ENCODE results near the gene CNTRL.
A peak's percentile ranks its signal among the peaks of the same experiment; 100 is the strongest.

CNTRL gene

DNA sequence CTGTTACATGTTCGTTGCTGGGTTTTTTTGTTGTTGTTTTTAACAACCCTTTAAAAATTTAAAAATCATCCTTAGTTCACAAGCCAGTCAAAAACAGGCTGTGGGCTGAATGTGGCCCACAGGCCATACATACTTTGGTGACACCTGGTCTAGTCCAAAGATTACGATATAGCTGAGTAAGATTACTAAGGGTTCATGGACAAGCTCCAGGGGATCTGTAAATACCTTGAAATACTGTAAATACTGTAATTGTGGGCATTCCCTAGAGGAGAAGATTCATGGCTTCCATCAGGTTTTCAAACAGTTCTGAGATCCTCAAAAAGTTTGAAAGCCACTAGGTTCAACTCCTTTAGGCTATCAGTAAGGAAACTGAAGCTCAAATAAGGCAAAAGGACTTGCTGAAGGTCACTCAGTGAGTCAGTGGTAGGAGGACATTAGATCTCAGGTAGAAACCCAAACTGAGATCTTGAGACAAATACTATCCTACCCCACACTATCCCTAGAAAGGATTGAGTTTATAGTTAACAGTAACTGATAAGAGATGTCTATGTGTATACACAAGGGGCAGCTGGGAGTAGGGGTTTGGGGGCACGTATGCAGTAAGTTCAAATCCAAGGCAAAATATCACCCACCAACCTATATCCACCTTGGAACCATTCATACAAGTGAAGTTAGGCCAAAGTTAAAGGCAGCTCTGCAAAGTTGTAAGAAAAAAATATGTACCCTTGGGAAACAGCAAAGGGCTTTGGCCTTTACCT is 109.1 kb downstream of the CNTRL start:
- DNase-seq = no peak

DNA sequence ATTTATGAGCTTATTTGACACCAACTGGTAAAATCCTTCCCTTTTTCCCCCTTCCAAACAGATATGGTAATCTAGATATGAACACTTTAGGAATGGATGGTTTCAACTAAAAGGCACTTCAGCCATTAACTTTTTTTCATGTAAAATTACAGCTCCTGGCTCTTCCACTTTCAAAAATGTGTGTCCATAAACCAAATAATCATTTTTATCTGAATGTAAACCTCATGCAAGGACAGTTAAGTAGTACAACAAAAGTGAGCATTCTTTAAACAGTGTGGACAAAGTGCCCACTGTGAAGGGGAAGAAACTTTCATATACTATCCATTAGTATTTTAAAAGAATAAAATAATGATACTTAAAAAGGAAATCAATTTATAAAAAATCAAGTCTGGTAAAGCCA is 109.7 kb downstream of the CNTRL start:
- DNase-seq = no peak

DNA sequence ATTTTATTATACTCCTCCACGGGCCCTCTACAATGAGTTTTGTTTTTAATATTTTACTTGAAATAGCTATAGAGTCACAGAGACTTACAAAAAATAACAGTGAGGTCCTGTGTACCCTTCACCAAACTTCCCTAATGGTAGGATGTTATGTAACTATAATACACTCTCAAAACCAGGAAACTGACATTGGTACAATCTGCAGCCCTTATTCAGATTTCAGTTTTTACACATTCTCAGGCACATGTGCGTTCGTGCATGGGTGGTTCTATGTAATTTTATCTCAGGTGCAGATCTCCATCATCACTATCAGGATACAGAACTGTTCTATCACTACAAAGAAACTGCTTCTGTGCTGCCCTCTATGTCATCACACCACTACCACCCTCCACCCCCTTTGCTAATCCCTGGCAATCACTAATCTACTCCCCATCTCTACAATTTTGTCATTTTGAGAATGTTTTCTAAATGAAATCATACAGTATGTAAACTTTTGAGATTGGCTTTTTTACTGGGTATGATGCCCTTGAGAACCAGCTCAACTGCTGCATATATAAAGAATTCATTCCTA is 110.5 kb downstream of the CNTRL start:
- no peak for DNase-seq

DNA sequence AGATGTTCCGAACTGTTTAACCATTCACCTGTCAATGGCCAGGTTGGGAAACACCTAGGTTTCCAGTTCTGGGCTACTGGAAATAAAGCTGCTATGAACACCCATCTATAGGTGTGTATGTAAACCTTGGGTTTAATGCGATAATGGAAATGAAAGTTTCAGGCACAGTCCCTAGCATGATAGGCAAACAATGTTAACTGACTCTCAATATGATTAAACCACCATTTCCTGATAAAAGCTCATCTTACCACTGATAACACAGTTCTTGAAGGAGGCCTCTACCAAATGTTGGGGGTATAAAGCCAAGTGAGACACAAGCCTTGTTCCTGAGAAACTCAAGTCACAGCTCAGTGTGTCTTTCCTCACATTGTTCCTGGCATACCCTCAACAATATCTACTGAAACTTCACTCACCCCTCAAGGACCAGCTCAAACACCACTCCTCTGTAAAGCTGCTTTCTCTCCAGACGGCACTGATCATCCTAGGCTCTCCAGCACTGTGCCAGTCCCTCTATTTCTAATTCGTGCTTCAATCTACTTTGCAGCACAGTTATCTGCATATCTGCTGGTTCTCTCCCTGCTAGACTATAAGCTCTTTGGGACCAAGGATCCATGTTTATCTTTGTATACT is 111.1 kb downstream of the CNTRL start:
- no peak for DNase-seq

DNA sequence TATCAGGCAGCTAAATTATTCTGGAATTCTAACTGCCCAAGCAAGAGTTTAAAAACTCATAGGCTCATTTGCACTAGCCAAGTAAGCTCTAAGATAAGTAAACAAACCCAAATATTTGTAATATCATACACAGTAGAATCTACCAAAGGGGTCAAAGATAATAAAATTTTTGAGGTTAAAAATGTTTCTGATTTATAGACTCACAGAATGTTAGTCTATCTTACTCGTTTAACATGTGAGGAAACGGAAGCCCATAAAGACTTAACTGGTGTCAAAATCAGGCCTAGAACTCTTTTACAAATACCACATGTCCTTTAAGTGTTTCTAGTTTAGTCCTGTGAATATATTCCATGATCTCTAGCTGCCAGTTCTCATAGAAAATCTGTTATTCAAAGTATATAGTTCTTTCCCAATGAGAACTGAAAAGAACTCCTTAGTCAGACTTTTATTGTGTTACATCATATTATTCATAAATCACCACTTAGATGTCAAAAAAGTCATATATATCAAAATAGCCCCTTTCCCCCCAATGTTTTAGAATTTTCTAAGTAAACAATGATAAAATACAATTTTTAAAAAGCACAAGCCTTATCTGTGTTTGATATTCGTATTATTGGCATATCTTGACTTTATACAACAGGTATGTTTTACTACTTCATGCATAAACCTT is 113.0 kb downstream of the CNTRL start:
- DNase-seq = no peak

DNA sequence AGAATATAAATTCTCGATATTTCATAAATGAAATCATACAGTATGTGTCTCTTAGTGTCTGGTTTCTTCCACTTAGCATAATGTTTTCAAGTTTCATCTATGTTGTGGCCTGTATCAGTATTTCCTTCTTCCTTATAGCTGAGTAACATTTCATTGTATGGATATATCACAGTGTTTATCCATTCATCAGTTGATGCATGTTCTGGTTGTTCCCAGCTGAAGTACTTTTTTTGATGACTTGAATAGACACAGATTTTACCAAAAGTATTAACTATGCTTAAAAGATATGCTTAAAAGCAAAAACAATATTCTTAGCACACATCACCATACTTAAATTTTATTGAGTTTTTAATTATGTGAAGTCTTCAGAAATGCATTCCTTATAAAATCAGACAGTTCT is 114.3 kb downstream of the CNTRL start:
- no peak for DNase-seq

DNA sequence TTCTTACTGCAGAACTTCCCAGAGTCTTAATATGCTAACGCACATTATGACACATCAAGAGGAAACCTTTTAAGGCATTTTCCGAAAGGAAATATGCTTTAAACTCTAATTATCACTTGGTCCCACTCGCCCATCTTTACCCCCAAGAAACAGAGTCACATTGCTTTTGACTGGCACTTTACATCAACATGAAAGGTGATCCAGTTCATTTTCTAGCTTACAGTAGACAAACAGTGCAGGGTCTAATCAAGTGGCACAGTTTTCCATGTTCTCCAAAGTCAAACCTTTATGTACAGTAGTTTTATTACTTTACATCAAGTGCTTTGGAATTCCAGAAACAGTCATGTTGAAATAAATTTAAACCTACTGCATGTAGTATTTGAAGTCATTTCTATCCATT is 114.9 kb downstream of the CNTRL start:
- no peak for DNase-seq

DNA sequence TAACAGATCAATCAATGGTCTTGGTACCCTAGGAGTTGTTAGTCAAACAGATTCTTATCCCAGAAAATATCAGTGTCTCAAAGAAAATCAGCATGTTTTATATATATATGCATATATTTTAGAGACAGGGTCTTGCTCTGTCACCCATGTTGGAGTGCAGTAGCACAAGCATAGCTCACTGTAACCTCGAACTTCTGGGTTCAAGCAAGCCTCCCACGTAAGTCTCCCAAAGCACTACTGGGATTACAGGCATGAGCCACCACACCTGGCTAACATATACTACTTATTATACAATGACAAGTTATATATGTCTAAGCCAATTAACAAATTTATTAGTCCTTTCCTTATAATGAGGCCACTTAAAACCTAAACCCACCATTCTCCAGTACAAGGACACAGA is 116.5 kb downstream of the CNTRL start:
- no peak for DNase-seq

DNA sequence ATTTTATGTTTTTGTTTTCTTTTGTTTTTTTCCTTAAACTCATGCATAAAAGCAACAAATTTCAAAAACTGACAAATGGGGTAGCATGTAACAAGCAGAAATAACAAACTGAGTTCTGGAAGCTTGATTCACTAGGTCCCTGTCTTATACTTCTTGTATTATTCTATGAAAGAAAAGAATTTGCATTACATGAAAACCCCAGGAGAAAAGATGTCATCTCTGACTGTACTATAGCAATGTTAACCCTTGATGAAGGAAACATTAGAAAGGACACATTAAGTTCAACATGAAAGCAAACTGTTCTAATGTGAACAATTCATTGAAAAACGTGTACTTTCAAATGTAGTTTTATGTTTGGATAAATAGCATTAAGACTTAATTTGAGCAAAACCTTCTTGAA is 117.8 kb downstream of the CNTRL start:
- DNase-seq = no peak

DNA sequence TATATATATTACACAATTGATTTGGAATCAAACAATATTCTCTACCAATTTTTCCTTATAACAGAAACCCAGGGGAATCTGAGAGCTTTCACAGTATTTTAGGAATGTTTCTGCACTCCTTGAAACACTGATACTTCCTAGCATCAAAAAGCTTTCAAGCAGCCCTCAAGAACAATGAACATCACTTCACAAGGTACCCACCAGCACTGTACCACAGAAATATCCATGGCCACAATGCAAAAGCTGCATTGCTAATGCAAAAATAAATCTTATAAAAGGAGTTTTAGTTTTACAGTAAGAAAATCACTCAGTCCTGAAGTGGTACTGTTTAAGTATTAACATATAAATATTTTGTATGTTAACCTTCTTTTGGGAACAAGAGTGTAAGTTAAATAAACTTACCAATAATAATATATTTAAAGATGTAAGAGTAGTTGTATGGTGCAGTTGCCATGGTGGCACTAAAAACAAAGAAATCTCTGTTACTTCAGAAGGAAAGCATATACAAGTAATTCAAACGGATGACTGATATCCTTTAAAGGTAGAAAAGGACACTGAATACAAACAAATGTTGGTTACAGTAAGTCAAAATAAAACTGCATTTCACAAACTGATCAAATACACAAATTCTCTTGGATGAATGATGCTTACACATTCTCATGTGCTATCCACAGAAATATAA is 118.3 kb downstream of the CNTRL start:
- DNase-seq = no peak

DNA sequence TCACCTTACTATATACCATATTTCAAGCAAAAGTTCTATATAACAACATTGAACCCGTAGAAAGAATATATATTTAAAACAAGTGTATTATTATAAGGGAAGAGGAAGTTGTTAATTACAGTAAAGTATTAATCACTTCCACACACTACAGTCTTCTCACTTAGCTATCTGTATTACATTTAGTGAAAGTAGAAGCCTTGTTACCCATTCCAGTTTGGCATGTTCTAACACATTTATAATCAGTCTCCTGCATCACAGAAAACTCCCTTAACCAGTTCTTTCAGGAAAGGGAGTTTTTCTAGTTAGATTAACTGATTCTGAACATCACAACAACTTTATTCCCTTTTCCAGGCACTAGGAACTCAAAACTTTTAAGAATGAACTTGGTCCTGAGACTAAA is 120.0 kb downstream of the CNTRL start:
- no peak for DNase-seq

DNA sequence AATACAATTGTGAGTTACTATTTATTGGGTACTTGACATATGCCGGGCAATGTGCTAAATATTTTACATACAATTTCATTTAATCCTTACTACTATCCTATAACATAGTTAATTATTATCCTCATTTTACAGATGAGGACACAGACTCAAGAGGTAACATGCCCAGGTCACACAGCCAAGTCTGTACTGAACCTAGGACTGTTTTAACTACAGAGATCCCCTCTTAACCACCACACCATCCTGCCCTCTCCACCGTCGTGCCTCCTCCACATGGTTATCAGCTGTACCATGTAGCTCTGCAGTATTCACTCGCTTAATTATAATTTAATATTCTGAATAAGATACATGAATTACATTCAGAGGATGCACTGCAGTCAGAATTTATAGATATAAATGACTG is 121.6 kb downstream of the CNTRL start:
- no peak for DNase-seq

DNA sequence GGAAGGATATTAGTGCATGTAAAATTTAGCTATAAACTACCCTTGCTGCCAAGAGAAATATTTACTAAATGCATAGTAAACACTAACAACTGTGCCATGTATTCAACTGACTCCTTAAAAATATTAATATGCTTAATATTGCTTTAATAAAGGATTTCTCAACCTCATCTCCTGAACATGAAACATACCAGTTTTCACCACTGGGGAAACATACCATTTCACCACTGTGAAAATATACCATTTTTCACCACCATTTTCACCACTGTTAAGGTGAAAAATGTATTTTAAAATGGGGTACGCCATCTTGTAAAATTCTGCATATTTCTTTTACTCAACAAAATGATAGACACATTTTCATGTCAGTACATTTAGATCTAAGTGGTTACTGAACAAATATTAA is 122.4 kb downstream of the CNTRL start:
- no peak for DNase-seq

DNA sequence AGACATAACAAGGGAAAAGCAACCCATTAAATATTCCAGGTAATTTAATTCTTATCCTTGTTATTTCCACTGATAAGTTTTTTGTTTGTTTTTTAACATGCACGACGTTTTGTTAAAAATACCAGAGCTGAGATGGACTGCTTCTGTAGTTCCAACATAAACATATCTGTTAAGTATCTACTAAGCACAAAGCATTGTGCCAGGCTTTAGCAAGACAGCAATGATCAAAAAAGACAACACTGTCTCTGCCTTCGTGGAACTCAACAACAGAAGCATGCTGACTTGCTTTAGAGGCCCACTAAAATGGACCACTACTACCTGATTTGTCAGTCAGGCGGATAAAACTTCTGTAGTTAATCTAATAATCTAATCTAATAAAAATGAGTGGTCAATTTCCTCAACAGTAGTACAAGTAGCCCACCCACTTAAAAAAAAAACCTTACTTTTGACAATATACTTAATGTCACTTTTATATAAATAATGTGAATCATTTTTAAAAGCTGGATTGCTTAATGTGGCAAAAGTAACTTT is 123.8 kb downstream of the CNTRL start:
- no peak for DNase-seq

DNA sequence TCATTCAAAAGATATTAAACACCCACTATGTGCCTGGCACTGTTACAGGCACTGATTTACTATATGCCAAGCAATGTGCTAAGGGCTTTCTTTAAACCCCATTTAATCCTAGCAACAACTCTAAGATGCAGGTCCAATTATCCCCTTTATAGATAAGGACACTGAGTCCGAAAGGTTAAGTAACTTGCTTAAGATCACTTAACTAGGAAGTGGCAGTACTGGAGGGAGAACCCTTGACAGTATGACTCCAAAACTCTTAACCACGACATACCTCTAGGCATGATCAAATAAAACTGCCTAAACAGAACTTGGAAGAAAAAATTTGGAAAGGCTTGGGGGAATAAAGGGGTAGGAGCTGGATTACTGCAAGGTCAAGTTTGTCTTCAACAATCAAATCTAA is 125.2 kb downstream of the CNTRL start:
- DNase-seq = no peak

DNA sequence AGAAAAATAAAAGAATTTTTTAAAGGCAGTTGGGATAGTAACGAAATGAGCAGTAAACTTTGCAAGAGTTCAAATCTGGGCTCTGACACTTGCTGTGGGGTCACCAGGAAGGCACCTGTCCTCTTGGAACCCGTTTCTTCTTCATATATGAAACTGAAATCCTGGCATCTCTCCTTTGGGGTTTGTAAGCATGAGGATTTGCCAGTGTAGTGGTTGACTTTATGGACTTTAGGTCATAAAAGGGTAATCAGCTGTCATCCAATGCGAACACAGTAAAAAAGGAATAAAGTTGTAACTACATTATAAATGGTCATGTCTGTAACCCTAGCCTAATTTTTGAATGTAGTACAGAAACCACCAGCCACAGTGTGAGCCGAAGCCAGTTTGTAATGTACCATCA is 125.6 kb downstream of the CNTRL start:
- DNase-seq = no peak

DNA sequence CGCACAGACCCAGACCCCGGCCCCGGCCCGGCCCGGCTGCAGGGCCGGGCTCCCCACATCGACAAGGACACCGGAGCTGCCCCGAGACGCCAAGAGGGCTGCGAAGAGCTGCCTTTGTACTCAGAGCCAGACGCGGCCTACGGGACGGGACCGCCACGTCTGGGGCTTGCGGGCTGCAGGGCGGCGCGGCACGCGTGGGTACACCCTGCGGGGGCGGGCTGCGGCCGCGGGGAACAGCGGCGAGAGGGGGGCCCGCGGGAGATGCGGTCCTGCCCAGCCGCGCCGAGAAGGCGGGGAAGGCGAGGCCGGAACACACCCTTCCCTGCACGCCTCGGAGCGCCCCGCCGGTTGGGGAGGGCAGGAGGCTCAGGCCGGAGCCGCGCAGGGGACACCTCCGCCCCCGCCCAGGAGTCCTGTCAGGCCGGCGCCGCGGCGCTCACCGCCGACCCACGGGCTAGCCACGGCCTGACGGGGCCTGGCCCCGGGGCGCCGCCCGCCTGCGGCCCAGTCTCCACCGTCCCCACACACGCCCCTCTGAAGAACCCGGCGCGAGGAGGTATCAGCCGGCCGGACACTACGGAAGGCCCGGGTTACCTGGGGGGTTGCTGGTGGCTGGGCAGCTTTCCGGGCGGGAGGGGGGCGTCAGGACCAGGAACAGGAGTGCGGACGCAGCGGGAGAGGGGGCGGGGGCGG is 126.4 kb downstream of the CNTRL start:
- DNase-seq = no peak

DNA sequence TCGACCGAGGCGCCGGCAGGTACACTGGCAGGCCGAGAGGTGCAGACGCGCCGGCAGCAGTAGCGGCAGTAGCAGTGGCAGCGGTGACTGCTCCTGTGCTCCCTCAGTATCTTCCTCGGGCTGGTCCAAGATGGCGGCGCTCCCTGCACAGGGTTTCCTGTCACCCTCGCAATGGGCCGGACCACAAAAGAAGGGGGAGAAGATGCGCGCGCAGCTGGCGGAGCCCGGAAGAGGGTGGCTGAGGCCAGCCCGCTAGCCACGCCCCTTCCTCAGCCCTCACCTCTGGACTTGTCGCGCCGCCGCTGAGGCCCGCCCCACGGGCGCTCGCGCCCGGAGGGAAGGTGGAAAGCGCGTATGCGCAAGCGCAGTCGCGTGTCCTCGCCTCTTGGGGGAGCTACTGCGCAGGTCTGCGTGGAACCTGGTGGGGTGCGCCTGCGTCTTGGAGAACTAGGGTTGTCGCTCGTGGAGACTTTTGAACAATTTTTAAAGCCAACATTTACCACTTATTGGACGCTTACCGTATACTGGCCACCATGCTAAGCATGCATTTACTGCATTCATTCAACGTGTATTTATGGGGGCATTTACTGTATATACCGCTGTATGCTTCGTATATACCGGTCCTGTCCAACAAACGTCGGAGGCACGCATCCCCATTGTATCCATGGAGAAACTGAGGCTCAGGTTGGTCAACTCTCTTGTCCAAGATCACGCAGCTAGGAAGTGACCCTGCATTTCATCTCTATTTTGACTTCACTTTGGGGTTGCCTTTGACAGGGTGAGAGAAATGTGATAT is 127.2 kb downstream of the CNTRL start, which contains the start of gene RAB14:
RAB14 (minus strand) TSS at position 132 of the 796 bp plus-strand sequence. CDS start 8,457 bp downstream, outside the sequence.
- peak; percentile 98 for DNase-seq

DNA sequence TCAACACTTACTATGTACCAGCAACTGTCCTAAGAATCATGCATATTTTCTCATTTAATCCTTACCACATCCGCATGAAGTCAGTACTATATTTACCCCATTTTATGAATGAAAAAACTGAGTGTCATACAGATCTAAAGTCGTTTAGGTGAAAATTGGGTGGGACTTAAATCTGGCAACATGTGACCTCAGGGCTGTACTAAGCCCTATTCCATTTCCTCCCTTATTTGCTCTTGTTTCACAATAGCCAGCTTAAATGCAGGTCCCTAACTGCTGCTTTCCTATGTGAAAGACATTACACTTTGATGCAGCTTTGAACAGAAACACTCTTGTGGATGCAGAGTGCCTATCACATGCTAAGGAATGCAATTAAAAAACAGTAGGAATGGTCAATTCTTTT is 129.4 kb downstream of the CNTRL start:
- no peak for DNase-seq

DNA sequence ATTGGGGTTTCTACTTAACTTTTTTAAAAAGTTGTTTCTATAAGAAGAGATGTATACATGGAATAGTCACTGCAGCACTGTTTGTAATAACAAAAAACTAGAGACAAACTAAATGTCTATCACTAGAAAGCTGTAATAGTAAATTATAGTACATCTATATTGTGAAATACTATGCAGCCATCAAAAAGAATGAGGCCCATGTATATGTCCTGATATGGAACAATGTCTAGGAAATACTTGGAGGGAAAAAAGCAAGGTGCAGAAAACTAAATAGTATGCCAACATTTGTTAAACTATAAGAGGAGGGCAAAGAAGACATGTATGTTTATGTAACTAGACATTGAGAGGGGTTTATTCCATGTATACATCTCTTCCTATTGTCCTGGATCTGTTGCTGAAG is 129.9 kb downstream of the CNTRL start:
- DNase-seq = no peak

Measured in kidney glomerular epithelial cell (primary cell).